Measurements from ENCODE around the gene SLF2.

The SLF2 gene

GRCh38 chr10:100984672-100985177 is 72.0 kb downstream of the SLF2 start:
- H3K27ac ChIP-seq (ENCODE audit: low read length) = no peak overlapping the region
- H4K20me1 ChIP-seq (ENCODE audit: insufficient read depth, low read length) = no peaks in the 10 kb centered on the region
- no peak overlapping the region for H3K4me2 ChIP-seq (ENCODE audit: low read depth, low read length)
- H3K9me2 ChIP-seq (replicated peaks; ENCODE audit: insufficient read depth, low read length) = no peaks in the 10 kb centered on the region
- DNase-seq = peak; percentile 4
- no peaks in the 10 kb centered on the region for H3K36me3 ChIP-seq (replicated peaks; ENCODE audit: insufficient read depth, low read length)
- no peaks in the 10 kb centered on the region for H3K27me3 ChIP-seq (replicated peaks; ENCODE audit: insufficient read depth, low read length)
- H3K9me3 ChIP-seq (replicated peaks; ENCODE audit: insufficient read depth, low read length) = no peaks in the 10 kb centered on the region
- 0 out of 2 replicates have a peak, but pooled peaks cover 4% of the 10 kb centered on the region for H3F3A ChIP-seq (ENCODE audit: insufficient read depth, low read length)
- no peak overlapping the region for H2AFZ ChIP-seq (ENCODE audit: low read length)
- no peak overlapping the region for H3K9ac ChIP-seq (ENCODE audit: low read length)
- H3K4me3 ChIP-seq (ENCODE audit: low read length) = no peak overlapping the region
- TF ChIP-seq CTCF (IDR thresholded peaks at IDR 0.05; ENCODE audit: low read length) (no peak), EZH2phosphoT487 (IDR thresholded peaks at IDR 0.05; ENCODE audit: low read length) (no peak), EZH2 (optimal IDR thresholded peaks at IDR 0.05; ENCODE audit: low read depth, low read length) (no peak)
- peaks cover 21% of the 10 kb centered on the region for H3K4me1 ChIP-seq (ENCODE audit: low read length)
- H3K79me2 ChIP-seq (ENCODE audit: low read length) = peaks cover 41% of the 10 kb centered on the region

GRCh38 chr10:100985336-100985735 is 72.6 kb downstream of the SLF2 start:
- no peak overlapping the region for H3K9ac ChIP-seq (ENCODE audit: low read length)

GRCh38 chr10:100986623-100986951 is 73.8 kb downstream of the SLF2 start:
- H3K27ac ChIP-seq (ENCODE audit: low read length) = no peak overlapping the region
- H3K4me3 ChIP-seq (ENCODE audit: low read length) = peak overlapping the region; percentile 100
- no peaks in the 10 kb centered on the region for H3K9me3 ChIP-seq (replicated peaks; ENCODE audit: insufficient read depth, low read length)
- no peaks in the 10 kb centered on the region for H3K27me3 ChIP-seq (replicated peaks; ENCODE audit: insufficient read depth, low read length)
- H3F3A ChIP-seq (ENCODE audit: insufficient read depth, low read length) = 0 out of 2 replicates have a peak, but pooled peaks cover 4% of the 10 kb centered on the region
- no peaks in the 10 kb centered on the region for H4K20me1 ChIP-seq (ENCODE audit: insufficient read depth, low read length)
- peaks cover 21% of the 10 kb centered on the region for H3K4me1 ChIP-seq (ENCODE audit: low read length)
- no peaks in the 10 kb centered on the region for H3K9me2 ChIP-seq (replicated peaks; ENCODE audit: insufficient read depth, low read length)
- H2AFZ ChIP-seq (ENCODE audit: low read length) = peak overlapping the region; percentile 100
- peak overlapping the region; percentile 83 for H3K9ac ChIP-seq (ENCODE audit: low read length)
- H3K4me2 ChIP-seq (ENCODE audit: low read depth, low read length) = peak overlapping the region; percentile 99
- H3K36me3 ChIP-seq (replicated peaks; ENCODE audit: insufficient read depth, low read length) = peaks cover 8% of the 10 kb centered on the region; the same call in 1 of the 2 replicates
- peaks cover 58% of the 10 kb centered on the region for H3K79me2 ChIP-seq (ENCODE audit: low read length)
- DNase-seq = peak; percentile 6
- no peak for TF ChIP-seq EZH2phosphoT487 (IDR thresholded peaks at IDR 0.05; ENCODE audit: low read length)
- TF ChIP-seq CTCF (IDR thresholded peaks at IDR 0.05; ENCODE audit: low read length) = no peak
- TF ChIP-seq EZH2 (optimal IDR thresholded peaks at IDR 0.05; ENCODE audit: low read depth, low read length) = no peak

More at GRCh38 chr10:100985336-100985735, 72.6 kb downstream of the SLF2 start:
- Histone ChIP-seq H4K20me1 (ENCODE audit: insufficient read depth, low read length) (no peaks in the 10 kb centered on the region), H3K27ac (ENCODE audit: low read length) (no peak overlapping the region), H3K4me3 (ENCODE audit: low read length) (no peak overlapping the region), H3K4me2 (ENCODE audit: low read depth, low read length) (no peak overlapping the region), H3K79me2 (ENCODE audit: low read length) (peaks cover 47% of the 10 kb centered on the region), H2AFZ (ENCODE audit: low read length) (no peak overlapping the region), H3K4me1 (ENCODE audit: low read length) (peaks cover 21% of the 10 kb centered on the region), H3K9me2 (replicated peaks; ENCODE audit: insufficient read depth, low read length) (no peaks in the 10 kb centered on the region), H3K9me3 (replicated peaks; ENCODE audit: insufficient read depth, low read length) (no peaks in the 10 kb centered on the region), H3K27me3 (replicated peaks; ENCODE audit: insufficient read depth, low read length) (no peaks in the 10 kb centered on the region), H3K36me3 (replicated peaks; ENCODE audit: insufficient read depth, low read length) (0 out of 2 replicates have a peak, but pooled peaks cover under 1% of the 10 kb centered on the region), H3F3A (ENCODE audit: insufficient read depth, low read length) (0 out of 2 replicates have a peak, but pooled peaks cover 4% of the 10 kb centered on the region)
- DNase-seq = no peak
- TF ChIP-seq EZH2phosphoT487 (IDR thresholded peaks at IDR 0.05; ENCODE audit: low read length) = no peak
- TF ChIP-seq CTCF (IDR thresholded peaks at IDR 0.05; ENCODE audit: low read length) = no peak
- TF ChIP-seq EZH2 (optimal IDR thresholded peaks at IDR 0.05; ENCODE audit: low read depth, low read length) = no peak
